Measurements from ENCODE around the gene AP3B2.

The AP3B2 gene

GRCh38 chr15:82630033-82630432 is 79.6 kb downstream of the AP3B2 start:
- TF ChIP-seq POLR2A (IDR thresholded peaks at IDR 0.05; ENCODE audit: extremely low read depth, insufficient read length) (no peak), CTCF (IDR thresholded peaks at IDR 0.05; ENCODE audit: low read depth, low read length) (no peak), MAX (IDR thresholded peaks at IDR 0.05; ENCODE audit: low read depth, low read length) (no peak), MYC (IDR thresholded peaks at IDR 0.05; ENCODE audit: low read depth, low read length) (no peak)
- H3K4me3 ChIP-seq (ENCODE audit: low read depth, low read length) = no peak overlapping the region
- no peak for DNase-seq (ENCODE audit: low read depth)

GRCh38 chr15:82625136-82625535 is 84.5 kb downstream of the AP3B2 start:
- no peak for DNase-seq (ENCODE audit: low read depth)
- H3K4me3 ChIP-seq (ENCODE audit: low read depth, low read length) = no peak overlapping the region
- TF ChIP-seq MYC (IDR thresholded peaks at IDR 0.05; ENCODE audit: low read depth, low read length) = no peak
- TF ChIP-seq CTCF (IDR thresholded peaks at IDR 0.05; ENCODE audit: low read depth, low read length) = no peak
- TF ChIP-seq POLR2A (IDR thresholded peaks at IDR 0.05; ENCODE audit: extremely low read depth, insufficient read length) = no peak
- TF ChIP-seq MAX (IDR thresholded peaks at IDR 0.05; ENCODE audit: low read depth, low read length) = no peak

- no peak overlapping the region for H3K4me3 ChIP-seq (ENCODE audit: low read depth, low read length)
- no peak for TF ChIP-seq POLR2A (IDR thresholded peaks at IDR 0.05; ENCODE audit: extremely low read depth, insufficient read length)
- no peak for DNase-seq (ENCODE audit: low read depth)
These were observed 85.2 kb downstream of the AP3B2 start for GRCh38 chr15:82624438-82624837.

- H3K4me3 ChIP-seq (ENCODE audit: low read depth, low read length) = no peak overlapping the region
- no peak for DNase-seq (ENCODE audit: low read depth)
- TF ChIP-seq POLR2A (IDR thresholded peaks at IDR 0.05; ENCODE audit: extremely low read depth, insufficient read length) (no peak), MYC (IDR thresholded peaks at IDR 0.05; ENCODE audit: low read depth, low read length) (no peak), CTCF (IDR thresholded peaks at IDR 0.05; ENCODE audit: low read depth, low read length) (no peak), MAX (IDR thresholded peaks at IDR 0.05; ENCODE audit: low read depth, low read length) (no peak)
These were observed 85.7 kb downstream of the AP3B2 start for GRCh38 chr15:82624008-82624407.

- DNase-seq (ENCODE audit: low read depth) = no peak
- TF ChIP-seq MAX (IDR thresholded peaks at IDR 0.05; ENCODE audit: low read depth, low read length) = no peak
- no peak for TF ChIP-seq POLR2A (IDR thresholded peaks at IDR 0.05; ENCODE audit: extremely low read depth, insufficient read length)
- TF ChIP-seq CTCF (IDR thresholded peaks at IDR 0.05; ENCODE audit: low read depth, low read length) = peak; percentile 11
- no peak for TF ChIP-seq MYC (IDR thresholded peaks at IDR 0.05; ENCODE audit: low read depth, low read length)
- no peak overlapping the region for H3K4me3 ChIP-seq (ENCODE audit: low read depth, low read length)
These were observed 87.7 kb downstream of the AP3B2 start for GRCh38 chr15:82621970-82622369.

DNA sequence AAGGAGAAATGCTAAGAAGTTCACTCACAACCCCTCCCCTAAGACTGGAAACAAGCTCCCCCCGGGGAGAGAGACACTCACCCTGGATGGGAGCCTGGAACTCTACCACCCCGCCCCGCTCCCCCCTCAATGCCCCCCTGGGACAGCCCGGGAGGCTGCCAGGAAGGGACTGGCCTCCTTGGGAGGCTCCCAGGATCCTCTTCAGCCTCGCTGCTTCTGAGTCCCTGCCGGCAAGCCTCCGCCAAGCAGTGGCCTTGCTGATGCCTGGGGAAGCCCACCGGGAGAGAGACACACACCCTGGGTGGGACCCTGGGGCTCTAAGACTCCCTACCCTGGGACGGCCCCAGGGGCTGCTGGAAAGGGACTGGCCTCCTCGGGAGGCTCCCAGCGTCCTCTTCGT is 95.9 kb downstream of the AP3B2 start:
- TF ChIP-seq MYC (IDR thresholded peaks at IDR 0.05; ENCODE audit: low read depth, low read length) (no peak), MAX (IDR thresholded peaks at IDR 0.05; ENCODE audit: low read depth, low read length) (no peak), POLR2A (IDR thresholded peaks at IDR 0.05; ENCODE audit: extremely low read depth, insufficient read length) (no peak), CTCF (IDR thresholded peaks at IDR 0.05; ENCODE audit: low read depth, low read length) (no peak)
- DNase-seq (ENCODE audit: low read depth) = no peak
- no peak overlapping the region for H3K4me3 ChIP-seq (ENCODE audit: low read depth, low read length)
